NCI-H1436 (cell line): ENCODE measurements around the gene CFAP99.
"Not testable (repeated sequence)": the region's sequence is repeated elsewhere in the genome, so short reads cannot be mapped to it uniquely, and the experiment has no call there.

Source experiments
- DNase-seq: peaks from one replicate; lab custom pipeline; 2025; lab: John Stamatoyannopoulos, UW

CFAP99 gene

DNA sequence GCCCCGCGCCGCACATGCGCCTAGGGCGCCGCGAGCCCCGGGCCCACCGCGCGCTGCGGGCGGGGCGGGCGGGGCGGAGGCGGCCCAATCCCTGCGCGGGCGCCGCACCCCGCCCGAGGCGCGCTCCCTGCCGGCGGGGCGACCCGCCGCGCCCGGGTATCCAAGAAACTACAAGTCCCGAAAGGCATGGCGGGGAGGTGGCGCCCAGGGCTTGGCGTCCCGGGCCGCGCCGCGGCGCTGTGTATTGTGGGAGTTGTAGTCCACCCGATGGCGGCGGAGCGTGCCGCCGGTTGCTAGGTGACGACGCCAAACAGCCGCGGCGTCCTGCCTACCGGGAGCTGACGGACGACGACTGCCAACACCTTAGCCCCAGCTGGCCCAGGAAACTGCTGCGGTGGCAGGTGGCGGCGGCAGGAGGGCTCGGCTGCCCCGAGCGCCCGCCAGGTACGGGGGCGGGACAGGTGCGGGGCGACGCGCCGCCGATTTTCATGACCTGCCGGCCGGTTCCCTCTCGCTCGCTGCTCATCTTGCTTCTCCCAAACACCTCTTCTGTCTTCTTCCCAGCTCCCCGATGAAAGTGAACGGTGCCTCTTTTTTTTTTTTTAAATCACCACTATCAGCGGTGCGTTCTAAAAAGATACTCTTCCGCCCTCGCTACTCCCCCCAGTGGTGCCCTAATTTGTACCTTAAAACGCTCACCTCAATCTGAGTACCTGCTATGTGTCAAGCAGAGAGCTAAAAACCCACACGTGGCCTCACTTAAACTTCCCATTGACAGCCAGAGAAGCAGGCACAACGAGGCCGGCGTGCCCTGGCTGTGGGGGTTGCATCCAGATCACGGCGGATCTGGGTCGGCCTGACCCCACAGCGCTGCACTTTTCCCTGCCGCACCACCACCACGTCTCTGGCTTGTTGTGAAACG lies at the start of gene CFAP99:
TSS of gene CFAP99 (plus strand) at position 306 of the 922 bp plus-strand sequence.
- DNase-seq = peak; percentile 78

DNA sequence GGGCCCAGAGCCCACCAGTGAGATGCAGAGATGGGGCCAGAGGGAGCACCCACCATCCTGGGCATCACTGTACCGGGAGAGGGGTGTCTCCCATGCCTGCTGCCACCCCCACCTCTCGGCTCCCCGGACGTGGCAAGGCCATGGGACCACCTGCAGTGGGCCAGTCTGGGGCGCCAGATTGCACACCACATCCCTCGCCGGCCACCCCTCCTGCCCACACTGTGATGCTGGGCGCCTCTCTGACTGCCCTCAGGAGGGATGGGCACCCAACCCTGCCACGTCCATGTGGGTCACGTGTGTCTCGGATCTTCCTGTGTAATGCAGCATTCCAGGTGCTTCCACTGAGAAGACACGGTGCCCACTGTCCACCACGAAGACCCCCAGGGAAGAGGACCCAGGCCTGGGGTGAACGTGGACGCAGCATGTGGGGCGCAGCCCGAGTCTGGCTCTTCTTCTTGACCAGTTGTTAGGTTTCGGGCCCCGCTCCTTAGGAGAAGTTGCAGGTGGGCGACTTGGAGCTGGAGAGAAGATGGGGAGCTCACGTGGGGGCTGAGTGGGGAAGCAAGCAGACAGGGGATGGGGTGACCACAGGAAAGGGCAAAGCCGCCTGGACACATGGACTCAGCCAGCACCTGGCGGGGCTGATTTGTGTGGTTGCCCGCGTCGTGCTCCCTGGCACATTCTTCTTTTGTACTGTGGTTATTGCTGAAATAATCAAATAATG lies 48.0 kb upstream of the CFAP99 start:
- no peak for DNase-seq

DNA sequence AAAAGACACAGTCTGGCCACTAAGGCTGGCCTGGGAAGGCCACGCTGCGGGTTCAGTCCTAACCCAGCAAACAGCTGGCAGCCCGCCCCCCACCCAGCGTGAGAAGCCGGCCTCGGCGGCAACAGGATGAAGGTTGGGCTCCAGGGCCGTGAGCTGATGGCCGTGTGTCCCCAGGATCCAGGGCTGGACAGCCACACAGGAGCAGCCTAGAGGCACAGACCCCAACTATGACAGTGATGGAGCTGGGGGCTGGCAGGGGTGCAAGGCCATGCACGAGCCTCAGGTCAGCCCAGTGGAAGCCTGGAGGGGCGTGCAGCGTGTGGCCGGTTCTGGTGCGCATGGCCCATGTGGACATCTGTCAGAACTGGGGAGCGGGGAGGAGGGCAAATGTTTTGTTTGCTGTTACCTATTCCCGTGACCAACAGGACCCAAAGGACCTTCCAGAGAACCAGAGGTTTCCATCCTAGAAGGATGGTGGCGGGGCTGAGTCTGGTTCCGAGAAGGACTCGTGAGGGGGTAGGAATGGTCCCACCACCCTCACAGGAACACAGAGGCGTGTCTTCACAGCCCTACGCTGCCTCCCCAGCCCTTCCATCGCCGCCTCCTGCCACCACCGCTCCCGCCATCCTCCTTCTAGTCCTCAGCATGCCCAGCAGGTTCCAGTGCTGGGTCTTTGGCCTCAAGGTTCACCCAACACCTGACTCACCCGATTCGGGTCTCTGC lies 46.8 kb upstream of the CFAP99 start:
- no peak for DNase-seq

DNA sequence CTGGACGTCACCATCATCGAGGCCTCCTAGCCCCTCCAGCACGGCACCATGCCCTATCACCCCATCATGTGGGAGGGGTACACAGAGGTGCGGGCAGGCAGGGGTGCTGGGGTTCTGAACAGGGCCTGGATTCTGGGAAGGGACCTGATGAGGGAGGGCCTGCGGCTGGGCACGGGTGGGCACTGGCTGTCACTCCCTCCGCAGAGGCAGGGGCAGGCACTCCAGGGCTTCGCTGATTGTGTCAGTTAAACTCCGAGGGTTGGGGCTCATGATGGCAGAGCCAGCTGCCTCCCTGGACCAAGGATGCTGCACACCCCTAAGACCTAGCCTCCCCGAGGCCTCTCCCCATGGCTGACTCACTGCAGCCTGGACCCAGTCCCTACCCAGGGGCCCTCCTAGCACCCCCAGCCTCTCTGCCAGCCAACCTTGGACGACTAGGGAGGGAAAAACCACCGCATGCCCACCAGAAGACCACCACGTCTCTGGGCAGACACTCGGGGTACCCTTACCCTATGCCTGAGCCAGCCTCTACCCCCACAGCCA lies 46.2 kb upstream of the CFAP99 start:
- DNase-seq = no peak

DNA sequence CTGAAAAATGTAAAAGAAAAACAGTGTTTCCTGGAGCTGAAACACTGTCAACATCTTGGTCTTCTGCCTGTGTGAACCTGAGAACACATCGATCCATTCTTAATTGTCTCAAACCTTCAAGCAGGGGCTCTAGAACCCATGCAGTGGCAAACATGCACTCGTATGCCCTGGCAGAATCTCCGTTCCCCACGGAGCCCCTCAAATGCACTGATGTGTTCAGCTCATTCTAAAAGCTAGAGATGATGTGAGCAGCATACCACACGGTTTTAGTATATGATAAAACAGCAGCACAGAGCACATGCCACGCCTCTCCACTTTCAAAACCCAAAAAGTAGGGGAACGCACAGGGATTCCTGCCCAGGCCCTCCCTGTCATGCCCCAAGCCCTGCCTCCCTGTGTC lies 45.2 kb upstream of the CFAP99 start:
- DNase-seq = no peak

DNA sequence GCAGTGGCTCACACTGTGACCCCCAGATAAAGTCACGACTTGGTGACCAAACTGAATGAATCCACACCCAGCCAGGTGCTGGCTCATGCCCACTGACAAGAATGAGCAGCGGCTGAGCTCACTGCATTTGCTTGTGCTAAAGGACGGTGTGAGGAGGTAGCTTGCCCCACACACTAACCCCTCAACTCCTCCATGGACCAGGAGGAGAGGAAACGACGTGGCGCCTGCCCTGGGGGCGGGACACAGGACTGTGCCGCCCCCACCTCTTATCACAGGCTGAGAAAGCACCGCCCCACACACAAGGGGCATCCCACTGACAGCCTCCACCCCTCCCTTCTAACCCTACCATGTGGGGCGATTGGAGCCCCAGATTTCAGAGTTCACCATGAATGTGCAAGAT lies 43.3 kb upstream of the CFAP99 start:
- DNase-seq = no peak

DNA sequence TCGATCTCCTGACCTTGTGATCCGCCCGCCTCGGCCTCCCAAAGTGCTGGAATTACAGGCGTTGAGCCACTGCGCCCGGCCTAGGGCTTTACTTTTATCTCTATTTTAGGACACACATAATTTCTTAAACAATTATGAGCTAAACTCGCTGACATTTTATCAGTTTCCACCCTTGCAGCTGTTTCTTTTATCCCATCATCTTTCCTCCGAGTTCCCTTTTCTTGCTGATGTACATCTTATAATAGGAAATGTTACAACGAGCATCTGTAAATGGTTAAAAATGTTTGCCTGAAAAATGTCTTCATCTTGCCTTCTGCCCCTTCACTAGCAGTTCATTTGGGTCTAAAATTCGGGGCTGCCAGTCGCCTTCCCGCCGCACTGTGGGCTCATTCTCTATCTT lies 41.5 kb upstream of the CFAP99 start:
- no peak for DNase-seq

DNA sequence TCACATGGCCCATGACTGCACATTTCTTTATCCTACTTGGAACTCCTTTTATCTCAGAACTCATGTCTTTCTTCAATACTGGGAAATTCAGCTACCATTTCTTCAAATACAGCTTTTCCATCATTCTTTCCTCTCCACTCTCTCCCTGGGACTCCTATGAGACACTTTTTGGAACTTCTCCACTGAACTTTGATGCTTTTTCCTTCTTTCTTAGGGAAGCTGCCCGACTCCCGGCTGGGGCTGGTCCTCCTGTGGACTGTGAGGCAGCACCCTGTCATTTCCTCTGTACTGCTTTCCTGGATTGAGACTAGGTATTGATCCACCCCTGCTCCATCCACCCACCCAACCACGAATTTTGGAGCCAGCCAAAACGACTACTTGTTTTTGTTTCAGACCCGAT lies 40.4 kb upstream of the CFAP99 start:
- DNase-seq = no peak

DNA sequence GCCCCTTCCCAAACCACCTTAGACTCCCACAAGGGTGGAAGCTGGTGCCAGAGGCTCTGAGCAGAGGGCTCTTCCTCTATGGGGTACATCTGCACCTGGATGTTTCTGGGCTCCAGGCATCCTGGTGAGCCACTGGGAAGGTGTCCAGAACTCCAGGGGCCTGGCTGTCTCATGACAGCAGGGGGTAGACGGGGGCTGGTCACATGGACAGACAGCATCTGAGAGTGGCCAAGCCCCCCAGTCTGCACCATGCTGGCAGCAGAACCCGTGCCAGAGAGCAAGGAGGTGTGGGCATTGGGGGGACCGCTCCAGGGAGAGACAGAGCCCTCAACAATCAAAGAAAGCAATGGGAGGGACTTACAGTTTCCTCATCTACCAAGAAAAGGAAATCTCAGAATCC lies 39.9 kb upstream of the CFAP99 start:
- no peak for DNase-seq

DNA sequence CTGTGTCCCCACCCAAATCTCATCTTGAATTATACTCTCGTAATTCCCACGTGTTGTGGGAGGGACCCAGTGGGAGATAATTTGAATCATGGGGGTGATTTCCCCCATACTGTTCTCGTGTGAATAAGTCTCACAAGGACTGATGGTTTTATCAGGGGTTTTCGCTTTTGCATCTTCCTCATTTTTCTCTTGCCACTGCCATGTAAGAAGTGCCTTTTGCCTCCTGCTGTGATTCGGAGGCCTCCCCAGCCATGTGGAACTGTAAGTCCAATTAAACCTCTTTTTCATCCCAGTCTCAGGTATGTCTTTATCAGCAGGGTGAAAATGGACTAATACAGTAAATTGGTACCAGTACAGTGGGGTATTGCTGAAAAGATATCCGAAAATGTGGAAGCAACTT lies 38.2 kb upstream of the CFAP99 start:
- not testable (repeated sequence) for DNase-seq

DNA sequence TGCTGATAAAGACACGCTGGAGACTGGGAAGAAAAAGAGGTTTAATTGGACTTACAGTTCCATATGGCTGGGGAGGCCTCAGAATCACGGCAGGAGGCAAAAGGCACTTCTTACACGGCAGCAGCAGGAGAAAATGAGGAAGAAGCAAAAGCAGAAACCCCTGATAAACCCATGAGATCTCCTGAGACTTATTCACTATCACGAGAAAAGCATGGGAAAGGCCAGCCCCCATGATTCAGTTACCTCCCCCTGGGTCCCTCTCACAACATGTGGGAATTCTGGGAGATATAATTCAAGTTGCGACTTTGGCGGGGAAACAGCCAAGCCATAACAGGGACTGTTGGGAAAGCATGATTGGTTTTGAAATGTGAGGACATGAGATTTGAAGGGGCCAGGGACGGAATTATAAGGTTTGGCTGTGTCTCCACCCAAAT lies 36.0 kb upstream of the CFAP99 start:
- not testable (repeated sequence) for DNase-seq

DNA sequence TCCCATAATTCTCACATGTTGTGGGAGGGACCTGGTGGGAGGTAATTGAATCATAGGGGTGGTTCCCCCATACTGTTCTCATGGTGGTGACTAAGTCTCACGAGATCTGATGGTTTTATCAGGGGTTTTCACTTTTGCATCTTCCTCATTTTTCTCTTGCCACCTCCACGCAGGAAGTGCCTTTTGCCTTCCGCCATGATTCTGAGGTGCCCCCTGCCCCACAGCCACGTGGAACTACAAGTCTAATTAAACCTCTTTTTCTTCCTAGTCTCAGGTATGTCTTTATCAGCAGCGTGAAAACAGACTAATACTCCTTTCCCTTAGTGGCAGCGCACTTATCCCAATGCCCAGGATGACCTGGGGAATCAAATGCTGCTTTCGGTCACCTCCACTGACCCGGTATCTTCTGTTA lies 35.5 kb upstream of the CFAP99 start:
- DNase-seq = not testable (repeated sequence)

DNA sequence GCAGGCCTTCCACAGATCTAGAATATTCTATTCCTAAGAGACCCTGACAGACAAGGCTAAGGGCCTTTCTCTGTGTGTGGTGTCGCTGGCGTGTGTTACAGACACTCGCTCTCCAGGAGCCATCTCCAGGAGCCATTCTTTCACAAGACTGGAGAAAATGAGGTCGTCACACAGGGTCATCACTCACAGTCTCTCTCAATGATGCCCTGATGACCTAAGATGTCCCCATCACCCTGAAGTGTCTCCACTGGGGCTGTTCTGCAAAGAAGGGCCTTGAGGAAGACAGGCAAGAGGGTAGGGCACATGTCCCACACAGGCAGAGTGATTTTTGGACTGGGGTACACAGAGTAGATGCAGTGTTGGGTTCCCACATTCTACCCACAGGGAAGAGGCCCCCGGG lies 35.0 kb upstream of the CFAP99 start:
- DNase-seq = no peak

DNA sequence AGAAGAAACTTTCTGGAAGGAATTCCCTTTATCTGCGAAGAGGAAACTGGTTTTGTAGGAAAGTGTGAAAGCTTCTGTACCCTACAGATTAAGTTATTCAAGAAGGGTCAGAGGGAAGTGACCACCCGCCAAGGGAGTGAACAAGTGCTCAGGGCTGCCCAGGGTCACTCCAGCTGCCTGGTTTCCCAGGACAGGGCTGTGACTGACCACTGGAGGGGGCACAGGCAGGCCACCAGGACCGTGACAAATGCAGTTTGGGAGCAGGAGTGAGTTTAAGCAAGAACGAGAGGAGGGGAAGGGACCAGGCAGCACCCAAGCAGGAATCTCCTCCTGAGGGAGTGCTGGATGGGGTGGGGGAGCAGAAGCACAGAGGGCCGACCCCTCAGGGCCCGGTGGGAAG lies 34.5 kb upstream of the CFAP99 start:
- no peak for DNase-seq

DNA sequence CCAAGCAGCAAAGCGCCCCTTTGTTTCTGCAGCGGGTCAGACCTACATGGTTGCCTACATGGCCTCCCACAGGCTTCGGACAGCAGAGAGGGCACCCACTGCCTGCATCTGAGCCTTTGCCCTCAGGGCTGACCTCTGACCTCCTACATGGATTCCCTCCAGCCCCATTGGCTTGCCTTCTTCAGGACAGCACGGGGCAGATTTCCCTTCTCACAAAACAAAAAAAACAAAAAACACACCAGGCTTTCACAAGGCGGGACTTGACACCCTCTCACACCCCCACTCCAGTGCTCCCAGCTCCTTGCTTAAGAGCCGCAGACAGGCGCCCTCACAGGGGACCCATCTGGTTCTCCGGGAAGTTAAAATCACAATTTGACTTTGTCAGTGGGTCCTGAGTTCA lies 33.2 kb upstream of the CFAP99 start:
- no peak for DNase-seq

DNA sequence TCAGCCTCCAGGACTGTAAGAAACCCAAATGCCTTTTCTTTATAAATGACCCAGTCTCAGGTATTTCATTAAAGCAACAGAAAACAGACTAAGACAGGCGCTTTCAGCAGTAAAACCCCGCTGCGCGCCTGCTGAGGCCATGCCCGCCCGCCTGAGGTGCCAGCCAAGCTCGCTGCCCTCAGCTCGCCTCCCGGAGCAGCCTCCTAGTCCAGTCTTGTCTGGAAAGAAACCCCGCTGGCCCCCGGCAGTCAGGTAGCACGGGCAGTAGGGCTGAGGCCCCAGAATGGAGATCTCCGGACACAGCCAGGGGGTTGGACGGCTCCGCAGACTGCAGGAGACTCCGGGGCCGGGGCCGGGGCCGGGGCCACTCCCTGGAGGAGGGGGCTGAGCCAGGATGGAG lies 32.0 kb upstream of the CFAP99 start:
- no peak for DNase-seq

DNA sequence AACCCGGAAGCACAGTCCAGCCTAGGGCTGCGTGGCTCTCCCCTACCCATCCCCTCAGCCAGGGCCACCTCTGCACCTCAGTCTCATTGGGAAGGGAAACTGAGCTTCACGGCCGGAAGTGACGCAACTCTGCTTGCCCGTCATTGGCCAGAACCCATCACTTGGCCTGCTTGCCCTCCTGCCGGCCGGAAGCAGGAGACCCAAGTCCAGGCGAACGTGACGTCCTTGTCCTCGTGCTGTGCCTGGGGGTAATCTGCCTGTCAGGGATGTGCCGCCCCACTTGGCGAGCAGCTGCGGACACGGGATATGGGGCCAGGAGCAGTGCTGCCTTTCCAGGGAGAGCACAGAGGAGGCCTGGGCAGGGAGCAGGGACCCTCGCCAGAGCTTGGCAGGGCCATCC lies 31.5 kb upstream of the CFAP99 start:
- no peak for DNase-seq

DNA sequence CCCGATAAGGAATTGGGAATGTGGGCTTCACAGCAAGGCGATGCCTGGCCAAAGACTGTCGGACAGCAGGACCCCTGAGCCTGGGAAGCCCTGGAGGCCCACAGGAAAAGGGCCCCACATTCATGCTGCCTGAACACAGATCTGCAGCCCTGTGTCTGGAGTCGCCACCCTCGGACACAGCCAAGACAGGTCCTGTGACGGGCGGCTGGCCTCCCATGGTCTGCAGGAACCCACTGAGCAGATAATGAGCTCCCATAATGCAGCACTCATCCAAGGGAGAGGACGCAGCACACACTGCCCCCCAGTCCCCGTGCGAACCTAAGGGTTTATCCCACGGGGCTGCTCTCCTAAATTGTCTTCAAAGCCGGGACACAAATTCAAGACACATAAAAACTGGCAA lies 30.9 kb upstream of the CFAP99 start:
- no peak for DNase-seq

DNA sequence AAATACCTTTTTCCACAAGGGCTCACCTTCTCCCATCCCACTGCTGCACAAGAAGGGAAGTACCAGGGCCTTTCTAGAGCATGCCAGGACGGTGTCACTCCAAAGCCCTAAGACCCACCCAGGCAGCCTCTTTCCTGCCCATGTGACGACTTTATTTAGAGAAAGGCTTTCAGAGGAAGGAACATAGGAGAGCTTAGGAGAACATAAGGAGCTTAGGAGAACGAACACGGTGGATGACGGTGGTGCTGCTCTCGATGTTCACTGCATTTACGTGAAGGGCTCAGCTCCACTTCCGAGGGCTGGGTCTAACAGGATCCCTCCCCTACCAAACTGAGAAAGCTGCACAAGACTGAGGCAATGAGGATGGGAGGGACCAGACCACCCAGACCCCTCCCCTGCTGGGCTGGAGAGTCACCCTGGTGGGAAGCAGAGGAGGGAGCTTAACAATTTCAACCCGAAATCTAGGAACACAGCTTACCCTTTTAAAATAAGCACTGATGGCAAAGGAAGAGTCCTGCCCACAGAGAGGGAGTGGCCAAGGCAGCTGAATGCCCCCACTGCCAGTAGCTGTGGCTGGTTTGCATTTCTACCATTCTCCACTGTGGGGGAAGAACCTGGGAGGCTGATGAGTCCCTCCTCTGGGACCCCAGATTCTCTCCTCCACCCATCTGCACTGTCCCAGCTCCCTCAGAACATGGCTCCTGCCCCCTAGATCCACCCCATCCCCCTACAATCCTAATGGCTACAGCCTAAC lies 30.1 kb upstream of the CFAP99 start:
- DNase-seq = no peak

DNA sequence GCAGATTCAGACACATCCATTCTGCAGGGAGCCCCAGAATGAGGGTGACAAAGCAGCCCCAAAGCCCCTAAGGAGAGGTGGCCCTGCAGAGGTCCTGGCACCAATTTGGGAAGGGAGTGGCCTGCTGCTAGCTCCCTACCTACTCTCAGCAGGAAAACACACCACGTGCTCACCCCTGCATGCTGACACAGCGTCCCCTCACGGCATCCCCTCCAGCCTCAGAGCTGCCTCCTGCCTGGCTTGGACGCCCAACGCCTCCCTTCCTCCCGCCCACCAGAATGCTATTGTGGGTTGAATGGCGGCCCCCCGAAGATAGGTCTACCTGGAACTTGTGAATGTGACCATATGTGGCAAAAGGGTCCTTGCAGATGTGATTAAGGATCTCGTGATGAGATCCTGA lies 29.1 kb upstream of the CFAP99 start:
- DNase-seq = no peak

DNA sequence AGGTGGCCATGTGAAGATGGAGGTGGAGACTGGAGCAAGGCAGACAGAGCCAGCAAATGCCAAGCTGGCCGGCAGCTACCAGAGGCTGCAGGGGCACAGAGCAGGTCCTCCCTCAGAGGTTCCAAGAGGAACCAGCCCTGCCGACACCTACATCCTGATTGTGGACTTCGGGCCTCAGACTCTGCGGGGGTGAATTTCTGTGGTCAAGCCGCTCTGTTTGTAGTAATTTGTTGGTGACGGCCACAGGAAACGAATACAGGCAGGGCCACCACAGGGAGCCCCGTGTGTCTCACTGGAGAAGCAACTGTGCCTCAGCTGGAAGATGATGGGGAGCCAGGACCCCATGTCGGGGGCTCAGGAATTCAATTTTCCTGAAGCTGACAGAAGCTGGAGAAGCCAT lies 28.6 kb upstream of the CFAP99 start:
- no peak for DNase-seq
